ENCODE data around the gene F8A2.
"Not testable (repeated sequence)": the region's sequence is repeated elsewhere in the genome, so short reads cannot be mapped to it uniquely, and the experiment has no call there.

GRCh38 chrX:155382529-155382967 is 653 bp downstream of the F8A2 start:
- TF ChIP-seq POLR2A, CTCF (IDR thresholded peaks at IDR 0.05): not testable (repeated sequence)
